HG03432 (cell line): ENCODE data around the gene CD69.
"Not testable (repeated sequence)": the region's sequence is repeated elsewhere in the genome, so short reads cannot be mapped to it uniquely, and the experiment has no call there.

Experiments used
- ATAC-seq: cut with Tn5 transposase; IDR thresholded peaks from one replicate; pipeline ENCODE4 v1.9.1; 2021; ENCODE audit warnings: mild to moderate bottlenecking, moderate library complexity; ENCODE audit not compliant: unreplicated experiment

Gene CD69

DNA sequence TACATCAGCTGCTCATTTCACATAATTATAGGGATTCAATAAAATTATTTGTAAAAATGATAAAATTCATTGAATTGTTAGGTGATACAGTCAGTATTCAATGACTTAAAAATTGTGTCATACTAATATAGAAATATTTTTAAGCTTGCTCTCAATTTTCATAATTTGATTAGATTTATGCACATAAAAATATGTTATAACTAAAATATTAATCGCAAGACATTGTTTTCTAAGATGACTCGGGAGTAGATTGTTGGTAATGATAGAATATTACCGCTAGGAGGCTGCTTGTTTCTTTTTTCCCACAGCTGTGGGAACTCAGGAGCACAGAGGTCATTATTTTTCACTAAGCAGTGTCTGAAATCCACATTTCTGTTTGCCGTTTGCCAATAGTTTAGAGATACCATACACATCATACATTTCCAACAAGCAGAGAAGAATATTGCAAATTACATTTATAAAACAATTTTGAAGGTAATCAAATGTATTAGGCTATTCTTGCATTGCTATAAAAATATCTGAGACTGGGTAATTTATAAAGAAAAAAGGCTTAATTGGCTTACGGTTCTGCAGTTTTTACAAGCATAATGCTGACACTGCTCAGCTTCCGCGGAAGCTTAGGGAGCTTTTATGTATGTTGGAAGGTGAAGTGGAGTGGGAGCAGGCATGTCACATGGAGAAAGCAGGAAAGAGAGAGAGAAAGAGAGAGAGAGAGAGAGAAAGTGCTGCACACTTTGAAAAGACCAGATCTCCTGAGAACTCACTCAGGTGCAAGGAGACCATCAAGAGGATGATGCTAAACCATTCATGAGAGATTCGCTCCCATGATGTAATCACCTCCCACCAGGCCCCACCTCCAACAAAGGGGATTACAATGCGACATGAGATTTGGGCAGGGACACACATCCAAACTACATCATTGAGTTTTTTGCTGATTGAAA, 9.2 kb downstream of the CD69 start:
- no peak for ATAC-seq

DNA sequence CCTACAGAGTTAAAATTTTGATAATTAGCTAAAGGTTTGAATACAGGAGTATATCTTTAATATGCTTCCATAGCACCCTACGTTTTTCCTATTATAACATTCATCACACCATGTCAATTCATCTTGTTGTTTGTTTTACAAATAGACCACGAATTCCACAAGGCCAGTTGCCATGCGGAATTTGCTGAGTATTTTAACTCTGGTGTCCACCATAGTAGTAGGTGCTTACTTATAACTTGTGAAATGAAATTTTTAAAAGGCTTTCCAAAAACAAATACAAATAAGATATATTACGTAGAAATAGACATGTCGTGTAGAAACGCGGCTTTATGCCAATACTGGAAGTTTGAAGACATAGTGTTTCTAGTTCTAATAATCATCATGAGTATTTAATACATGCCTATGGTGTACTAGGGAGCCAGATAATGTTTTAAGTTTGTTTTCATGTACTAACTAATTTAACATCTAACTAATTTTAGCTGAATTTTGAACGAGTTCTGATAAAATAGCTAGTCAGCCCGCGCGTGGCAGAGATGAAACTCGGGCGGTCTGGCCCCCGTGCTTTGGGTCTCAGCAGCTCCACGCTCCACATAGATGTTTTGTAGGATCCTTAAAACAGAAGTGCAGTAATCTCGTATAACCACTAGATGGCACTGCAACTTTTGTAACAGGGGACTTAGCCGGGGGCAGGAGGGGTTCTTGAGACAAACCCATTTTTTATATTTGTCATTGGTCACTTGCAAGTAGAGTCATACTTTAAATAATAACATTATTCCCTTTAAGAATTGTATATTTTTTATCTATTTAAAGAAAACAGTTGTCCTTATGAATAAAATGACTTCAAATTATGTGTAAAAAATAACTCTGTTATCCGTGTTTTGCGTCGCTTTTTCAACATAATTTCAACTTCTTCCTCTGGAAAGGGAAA, 10.2 kb downstream of the CD69 start:
- ATAC-seq, result peak; percentile 73

DNA sequence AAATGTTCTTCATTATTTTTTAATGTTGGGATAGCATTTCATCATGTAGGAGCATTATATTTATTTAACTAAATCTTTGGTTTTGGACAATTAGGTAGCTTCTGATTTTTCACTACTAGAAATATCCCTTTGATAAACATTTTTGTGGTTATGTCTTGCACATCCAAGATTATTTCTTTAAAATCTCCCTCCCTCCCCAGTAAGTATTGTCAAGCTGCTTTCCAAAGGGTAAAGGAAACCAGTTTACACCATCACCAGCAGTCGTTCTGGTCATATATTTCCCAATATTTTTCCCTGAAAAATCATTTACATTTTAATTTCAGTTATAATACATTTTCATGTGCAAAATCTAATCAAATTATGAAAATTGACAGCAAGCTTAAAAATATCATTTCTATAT, 11.1 kb downstream of the CD69 start:
- no peak for ATAC-seq

DNA sequence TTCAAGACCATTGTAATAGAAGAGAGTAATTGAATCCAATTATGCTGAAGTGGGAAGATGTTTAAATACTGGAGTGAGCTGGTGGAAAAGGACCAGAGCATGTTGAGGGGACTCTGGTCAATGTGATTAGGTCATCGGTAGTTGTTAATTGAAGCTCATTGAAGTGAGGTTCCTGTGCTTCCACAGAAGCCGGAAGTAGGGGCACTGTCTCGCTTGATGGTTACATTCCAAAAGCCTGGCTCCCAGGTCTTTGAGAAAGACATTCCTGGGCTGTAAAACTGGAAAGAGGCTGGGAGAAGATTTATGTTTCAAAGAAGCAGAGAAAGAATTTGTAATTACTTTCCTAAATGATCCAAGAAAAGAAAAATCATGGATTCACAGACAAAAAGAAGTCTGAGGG, 15.5 kb downstream of the CD69 start:
- ATAC-seq, result no peak

DNA sequence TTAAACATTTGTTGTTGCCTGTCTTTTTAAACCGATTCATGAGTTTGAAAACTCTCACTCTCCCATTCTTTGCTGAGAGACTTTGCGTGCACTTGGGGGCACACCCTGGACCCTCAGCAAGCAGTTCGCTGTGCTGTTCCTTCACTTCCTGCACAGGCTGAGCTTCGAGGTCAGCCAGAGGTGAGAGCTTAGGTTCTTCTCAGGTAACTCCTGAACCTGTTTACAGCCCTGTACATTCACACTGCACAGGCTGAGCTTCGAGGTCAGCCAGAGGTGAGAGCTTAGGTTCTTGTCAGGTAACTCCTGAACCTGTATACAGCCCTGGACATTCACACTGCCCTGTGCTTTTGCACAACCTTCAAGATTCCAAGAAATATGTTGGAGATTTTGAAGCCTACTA, 18.0 kb downstream of the CD69 start:
- ATAC-seq, result peak; percentile 39

DNA sequence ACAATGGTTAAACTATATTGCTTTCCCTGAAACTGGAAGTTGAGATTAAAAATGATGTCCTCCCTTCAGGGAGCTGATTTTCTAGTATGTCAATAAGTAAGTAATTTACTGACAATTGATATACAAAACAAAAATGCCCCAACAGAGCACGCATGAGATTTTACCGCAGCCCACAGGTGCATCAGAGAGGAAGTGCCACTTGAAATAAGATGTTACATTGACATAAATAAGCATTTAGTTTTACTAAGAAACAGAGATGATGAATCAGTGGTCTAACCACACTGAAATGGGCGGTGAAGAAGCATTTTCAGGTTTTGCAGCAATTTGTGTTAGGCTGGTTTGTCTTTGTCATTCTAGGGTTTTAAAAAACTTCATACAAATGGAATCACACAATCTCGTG, 19.0 kb downstream of the CD69 start:
- peak; percentile 83 for ATAC-seq

DNA sequence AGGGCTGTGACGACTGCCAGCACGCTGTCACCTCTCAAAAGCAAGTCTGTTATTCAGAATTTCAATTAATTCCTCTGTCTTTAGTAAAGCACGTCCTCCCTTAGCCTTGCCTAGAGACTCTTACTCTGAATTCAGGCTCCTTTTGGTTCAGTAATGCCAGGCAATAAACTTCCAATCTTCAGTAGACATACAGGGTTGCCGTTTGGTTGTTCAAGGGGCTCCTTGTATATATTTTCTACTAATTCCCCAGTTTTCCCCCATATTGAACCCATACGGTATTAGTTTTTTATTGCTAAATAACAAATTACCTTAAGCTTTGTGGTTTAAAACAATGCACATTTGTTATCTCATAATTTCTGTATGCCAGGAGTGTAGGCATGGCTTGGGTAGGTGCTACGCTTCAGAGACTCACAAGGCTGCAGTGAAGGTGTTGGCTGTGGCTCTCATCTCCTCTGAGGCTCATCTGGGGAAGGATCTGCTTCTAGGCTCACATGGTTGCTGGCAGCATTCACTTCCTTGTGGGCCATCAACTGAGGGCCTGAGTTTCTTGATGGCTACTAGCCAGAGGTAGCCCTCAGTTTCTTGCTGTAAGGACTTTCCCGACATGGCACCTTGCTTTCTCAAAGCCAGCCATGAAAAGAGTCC, 20.5 kb downstream of the CD69 start:
- no peak for ATAC-seq

DNA sequence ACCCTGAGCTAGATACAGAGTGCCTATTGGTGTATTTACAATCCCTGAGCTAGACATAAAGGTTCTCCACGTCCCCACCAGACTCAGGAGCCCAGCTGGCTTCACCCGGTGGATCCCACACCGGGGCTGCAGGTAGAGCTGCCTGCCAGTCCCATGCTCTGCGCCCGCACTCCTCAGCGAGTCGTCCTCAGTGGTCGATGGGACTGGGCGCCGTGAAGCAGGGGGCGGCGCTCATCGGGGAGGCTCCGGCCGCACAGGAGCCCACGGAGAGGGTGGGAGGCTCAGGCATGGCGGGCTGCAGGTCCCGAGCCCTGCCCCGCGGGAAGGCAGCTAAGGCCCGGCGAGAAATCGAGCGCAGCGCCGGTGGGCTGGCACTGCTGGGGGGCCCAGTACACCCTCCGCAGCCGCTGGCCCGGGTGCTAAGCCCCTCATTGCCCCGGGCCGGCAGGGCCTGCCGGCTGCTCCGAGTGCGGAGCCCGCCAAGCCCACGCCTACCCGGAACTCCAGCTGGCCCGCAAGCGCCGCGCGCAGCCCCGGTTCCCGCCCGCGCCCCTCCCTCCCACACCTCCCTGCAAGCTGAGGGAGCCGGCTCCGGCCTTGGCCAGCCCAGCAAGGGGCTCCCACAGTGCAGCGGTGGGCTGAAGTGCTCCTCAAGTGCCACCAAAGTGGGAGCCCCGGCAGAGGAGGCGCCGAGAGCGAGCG, 21.1 kb downstream of the CD69 start:
- ATAC-seq, result not testable (repeated sequence)

DNA sequence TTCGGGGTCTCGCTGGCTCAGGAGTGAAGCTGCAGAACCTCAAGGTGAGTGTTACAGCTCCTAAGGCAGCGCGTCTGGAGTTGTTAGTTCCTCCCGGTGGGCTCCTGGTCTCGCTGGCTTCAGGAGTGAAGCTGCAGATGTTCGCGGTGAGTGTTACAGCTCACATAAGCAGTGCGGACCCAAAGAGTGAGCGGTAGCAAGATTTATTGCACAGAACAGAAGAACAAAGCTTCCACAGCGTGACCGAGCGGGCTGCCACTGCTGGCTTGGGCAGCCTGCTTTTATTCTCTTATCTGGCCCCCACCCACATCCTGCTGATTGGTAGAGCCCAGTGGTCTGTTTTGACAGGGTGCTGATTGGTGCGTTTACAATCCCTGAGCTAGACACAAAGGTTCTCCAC, 21.8 kb downstream of the CD69 start:
- ATAC-seq, result not testable (repeated sequence)

DNA sequence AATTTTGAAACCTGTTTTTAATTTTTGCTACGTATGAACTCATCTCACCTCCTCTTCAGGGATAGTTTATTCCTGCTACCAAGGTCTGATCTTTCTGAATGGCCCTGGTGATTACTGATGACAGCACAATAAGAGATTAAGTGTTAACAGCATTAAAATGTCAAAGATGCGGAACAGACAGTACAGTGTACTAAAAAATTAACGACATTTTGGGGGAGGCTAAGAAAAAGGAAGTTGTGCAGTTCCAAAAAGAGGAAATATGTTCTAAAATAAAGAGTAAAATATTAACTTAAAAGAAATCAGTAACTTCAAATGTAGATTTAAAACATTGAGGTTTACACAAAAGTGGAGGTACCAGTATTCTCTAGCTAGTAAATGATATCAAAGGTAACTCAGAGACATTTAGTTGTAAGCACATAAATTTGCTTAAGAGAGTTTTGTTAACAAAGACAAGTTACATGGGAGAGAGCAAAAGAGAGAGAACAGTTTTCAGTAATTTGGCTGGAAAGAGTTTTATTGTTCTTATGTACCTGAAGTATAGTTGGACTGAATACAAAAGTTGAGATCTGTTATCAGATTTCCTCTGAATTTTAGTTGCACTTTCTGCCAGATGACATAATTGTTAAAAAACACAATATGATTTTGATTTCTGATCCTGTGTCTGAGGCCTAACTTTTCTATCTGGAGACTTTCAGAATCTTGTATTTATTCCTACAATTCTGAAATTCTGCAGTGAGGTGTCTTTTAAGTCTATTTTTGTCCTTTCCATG, 23.6 kb downstream of the CD69 start:
- ATAC-seq, result no peak

DNA sequence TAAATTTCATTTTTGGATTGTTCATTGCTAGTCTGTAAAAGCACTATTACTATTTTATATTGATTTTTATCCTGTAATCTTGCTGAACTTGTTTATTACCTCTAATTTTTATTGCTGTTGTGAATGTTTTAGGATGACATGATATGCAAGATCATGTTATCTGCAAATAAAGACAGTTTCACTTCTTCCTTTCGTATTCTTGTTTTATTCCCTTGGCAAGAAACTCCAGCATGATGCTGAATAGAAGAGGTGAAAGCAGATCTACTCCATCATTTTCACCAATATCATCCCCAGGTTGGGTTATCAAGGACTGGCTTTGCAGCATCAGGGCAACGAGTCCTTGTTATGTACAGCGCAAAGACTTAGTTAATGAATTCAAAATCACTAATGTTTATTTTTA, 25.1 kb downstream of the CD69 start:
- ATAC-seq, result no peak

DNA sequence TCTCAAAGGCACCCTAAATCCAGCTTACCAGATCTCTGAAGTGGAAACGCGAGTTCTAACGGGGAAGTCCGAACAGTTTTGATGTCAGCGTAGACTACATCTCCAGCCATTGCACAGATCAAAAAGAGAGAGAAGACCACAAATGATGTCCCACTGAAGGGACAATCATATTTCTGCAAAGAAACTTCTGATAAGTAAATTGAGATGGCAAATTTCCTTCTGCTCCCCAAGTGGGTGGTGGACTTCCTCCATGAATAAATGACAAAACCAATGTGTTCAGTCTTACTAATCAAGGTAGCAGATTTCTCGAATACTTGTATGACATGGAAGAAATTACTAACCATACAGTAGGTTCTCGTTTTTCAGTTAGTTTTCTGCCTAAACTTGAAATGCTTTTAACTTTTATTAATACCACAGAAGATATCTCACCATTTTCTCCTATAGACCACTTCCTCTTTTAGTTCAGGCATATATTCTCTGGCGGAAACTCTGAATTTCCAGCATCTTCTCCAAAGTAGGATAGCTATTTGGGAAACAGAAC, 27.7 kb downstream of the CD69 start, which contains the start of gene CLECL1:
CLECL1 (minus strand) TSS at position 177 of the 541 bp plus-strand sequence.
- ATAC-seq, result peak; percentile 46

DNA sequence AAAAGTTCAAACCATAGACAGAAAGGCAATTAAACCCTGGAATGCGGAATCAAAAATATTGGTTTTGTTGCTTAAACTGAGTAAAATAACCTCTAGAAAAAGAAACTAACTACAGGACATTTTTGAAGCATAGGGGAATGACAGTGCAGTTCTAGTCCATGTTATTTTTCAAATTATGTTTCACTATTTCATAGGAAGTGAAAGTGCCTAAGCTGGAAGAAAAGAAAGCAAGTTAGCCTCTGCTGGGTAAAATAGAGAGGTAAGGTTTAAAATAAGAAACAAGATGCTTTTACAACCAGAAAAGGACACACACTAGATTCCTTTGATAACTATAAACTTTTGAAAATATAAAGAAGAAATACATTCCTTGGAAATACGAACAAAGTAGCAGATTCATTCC, 28.9 kb downstream of the CD69 start:
- ATAC-seq, result no peak

DNA sequence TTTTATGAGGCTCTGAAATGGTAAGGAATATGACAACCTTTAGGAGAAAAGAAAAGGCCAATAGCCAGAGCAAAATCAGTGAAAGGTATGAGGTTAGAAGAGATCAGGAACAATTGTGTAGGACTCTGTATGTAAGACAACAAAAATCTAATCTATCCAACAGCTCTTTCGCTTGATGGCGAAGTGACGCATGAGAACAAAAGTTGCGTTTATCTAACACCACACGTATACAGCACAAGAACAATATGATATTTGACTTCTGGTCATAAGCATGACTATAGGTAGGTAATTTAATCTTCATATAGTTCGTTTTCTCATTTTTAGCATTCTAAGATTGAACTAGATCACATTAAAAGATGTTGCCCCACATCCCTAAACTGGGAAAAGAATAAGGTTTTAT, 29.3 kb downstream of the CD69 start:
- ATAC-seq, result no peak

DNA sequence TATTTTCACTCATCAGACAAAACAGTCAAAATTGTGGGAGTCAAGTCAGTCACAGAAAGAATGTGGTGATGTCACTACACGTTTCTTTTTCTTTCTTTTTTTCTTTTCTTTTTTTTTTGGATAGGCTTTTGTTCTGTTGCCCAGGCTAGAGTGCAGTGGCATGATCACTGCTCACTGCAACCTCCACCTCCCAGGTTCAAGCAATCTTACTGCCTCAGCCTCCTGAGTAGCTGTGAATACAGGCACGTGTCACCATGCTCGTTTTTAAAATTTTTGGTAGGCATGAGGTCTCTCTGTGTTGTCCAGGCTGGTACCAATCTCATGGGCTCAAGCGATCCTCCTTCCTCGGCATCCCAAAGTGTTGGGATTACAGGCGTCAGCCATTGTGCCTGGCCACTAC, 30.1 kb downstream of the CD69 start:
- no peak for ATAC-seq

DNA sequence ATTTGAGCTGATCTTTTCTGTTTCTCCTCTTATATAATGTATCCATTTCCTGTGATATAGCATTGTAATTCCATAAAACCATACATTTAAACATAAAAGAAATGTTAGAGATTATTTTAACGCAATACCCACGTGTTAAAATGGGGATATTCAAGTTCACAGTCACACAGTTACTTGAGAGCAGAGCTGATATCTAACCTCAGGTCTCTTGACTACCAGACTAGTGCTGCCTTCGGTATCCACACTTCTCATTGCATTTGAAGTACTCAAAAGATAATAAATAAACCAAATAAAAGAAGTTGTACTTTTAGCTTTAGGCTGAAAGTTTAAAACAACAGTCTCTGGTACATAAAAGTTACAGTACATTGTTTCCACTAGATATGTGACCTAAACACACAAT, 30.7 kb downstream of the CD69 start:
- ATAC-seq, result no peak

DNA sequence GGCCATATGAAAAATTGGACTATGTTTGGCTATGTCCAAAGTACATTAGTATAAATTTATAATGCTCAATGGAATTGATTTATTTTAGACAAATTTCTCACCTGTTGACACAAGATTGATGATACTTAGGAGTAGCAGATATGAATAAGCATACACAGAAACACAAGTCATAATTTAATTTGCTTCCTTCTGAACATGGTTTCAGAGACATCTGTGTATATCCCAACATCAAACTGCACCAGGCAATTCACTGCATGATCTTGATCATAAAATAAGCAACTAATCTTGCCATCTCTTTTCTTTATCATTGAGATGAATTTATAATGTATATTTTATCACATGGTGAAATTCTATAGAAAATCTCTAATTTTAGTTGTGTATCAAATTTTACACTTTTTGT, 31.6 kb downstream of the CD69 start:
- no peak for ATAC-seq

DNA sequence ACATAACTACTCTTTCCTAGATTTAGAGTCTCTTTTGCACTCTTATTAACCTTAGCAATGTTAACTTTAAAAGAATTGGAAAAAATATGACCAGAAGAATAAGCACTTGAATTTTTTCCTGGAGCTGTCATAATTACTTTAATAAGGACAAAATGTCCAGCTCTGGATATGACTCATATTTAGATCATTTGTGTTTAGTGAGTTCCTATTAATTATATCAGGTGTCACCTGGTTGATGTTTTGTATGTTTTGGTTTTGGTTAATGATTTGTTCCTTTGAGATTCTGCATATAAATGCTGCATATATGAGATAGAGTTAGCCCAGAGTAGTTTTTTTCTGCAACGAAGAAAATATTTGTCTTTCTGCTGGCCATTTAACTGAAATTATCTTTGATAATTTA, 32.9 kb downstream of the CD69 start:
- ATAC-seq, result no peak

DNA sequence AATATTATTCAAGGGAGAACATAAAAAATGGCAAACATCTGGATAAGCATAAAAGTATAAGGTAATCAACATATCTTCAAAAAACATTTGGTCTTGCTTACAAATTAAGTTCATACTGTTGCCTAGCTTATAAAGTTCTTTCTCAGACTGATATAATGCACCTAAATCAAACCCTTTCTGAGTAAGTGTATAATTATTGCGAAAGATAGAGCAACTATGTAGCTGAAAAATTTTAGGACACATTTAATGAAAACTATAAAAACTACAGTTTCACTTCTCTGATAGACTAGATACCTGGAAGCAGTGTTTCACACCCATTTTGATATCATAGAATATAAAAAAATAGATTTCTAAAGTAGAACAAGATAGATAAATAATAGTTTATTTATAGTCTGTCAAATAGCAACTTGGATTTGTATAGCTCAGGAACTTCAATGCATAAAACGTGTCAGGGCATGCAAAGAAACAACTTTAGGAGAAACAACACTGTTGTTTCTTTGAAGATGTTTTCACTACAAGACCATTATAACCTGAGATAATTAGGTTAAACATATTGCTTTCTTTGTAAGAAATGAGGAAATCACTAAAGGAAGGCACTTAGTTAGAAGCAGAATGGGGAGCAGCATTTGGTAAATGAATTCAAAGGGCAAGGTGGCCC, 35.4 kb downstream of the CD69 start:
- no peak for ATAC-seq
